Endometrial microvascular endothelial cells (primary cell): ENCODE measurements around the gene LRP2BP. TPM values are rescaled to one million over a fixed set of nuclear protein-coding genes. Genes with fewer than 3 reads are reported as not detected.

ENCODE experiments used
- in situ Hi-C: cut with HindIII; loops from 2 replicates; pipeline ENCODE4 v1.10.0; 2017; ENCODE audit warnings: low sequenced_read_pairs, low pct_unique_long_range_greater_than_20kb; ENCODE audit errors: inconsistent ontology term
- total RNA-seq: library from RNA; depleted of rRNA; stranded (reverse); fragments of >200 nt; gene quantifications from one replicate; pipeline ENCODE4 v1.2.3, GENCODE V29; 2015; ENCODE audit errors: inconsistent ontology term

Gene LRP2BP
- 0.28 TPM for total RNA-seq

- in situ Hi-C loops: no loop called here
Measured at GRCh38 chr4:185395238-185395955, at the start of gene LRP2BP. Gene LRP2BP (minus strand): TSS chr4:185395924. CDS start chr4:185378186, 17,738 bp downstream.

DNA sequence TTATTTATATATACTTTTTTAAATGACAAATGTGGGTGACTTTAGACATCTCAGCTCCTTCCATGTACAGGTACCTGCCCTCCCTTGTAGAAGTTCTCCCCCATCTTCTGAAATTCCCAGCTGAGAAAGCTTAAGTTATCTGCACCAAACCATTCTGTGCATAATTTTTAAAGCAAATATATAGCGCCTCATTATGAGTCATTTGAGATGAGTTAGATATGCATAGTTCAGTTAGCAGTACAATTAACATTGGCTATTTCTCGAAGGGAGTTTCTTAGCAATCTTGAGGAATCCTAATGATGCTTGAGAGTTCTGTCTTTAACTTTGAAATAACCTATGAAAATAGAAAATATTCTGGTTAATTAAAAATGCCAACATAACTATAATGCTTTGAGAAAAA lies 49.5 kb upstream of the LRP2BP start:
- in situ Hi-C loops: no loop called here

DNA sequence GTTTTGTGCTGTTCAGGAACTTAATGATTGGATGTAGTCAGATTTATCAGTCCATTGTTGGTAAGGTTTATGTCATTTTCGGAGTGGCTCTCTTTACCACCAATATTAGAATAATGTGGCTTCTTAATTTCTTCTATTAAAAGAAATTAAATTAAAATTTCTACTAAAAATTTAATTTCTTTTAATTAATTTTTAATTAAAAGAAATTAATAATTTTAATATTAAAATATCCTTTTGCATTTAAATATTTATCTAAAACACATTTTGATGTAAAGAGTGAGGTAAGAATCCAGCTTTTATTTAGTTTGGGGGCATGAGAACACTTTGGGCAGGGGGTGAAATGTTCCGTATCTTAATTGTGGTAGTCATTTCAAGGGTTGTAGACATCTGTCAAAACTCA lies 45.8 kb upstream of the LRP2BP start:
- in situ Hi-C loops: no loop called here

DNA sequence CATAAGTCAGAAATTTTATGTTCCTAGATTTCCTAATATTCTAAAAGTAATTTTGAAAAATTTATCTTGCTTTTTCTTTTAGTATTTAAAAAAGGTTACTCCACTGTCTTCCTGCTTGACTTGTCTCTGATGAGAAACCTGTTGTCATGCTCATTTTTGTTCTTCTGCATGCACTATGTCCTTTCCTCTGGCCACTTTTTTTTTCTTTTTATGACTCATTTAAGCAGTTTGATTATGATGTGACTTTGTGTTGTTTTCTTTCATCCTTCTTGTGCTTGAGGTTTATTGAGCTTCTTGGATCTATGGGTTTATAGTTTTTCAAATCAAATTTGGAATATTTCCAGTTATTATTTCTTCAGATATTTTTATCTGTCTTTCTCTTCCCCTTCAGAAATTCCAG lies 42.1 kb upstream of the LRP2BP start:
- in situ Hi-C loops: no loop called here

GRCh38 chr4:185435466-185435865 lies 39.7 kb upstream of the LRP2BP start:
- in situ Hi-C loops: no loop called here

DNA sequence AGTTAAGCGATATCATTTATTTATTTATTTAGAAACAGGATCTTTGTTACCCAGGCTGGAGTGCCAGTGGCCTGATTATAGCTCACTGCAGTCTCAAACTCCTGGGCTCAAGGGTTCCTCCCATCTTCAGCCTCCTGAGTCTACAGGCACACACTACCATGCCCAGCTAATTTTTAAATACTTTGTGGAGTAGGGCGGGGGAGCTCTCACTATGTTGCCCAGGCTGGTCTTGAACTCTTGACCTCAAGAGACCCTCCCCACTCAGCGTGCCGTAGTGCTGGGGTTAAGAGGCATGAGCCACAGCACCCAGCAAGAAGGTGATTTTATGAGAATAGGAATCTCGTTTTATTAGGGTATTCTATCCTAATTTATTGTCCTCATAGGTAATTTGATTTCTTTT lies 33.9 kb upstream of the LRP2BP start:
- in situ Hi-C loops: no loop called here

DNA sequence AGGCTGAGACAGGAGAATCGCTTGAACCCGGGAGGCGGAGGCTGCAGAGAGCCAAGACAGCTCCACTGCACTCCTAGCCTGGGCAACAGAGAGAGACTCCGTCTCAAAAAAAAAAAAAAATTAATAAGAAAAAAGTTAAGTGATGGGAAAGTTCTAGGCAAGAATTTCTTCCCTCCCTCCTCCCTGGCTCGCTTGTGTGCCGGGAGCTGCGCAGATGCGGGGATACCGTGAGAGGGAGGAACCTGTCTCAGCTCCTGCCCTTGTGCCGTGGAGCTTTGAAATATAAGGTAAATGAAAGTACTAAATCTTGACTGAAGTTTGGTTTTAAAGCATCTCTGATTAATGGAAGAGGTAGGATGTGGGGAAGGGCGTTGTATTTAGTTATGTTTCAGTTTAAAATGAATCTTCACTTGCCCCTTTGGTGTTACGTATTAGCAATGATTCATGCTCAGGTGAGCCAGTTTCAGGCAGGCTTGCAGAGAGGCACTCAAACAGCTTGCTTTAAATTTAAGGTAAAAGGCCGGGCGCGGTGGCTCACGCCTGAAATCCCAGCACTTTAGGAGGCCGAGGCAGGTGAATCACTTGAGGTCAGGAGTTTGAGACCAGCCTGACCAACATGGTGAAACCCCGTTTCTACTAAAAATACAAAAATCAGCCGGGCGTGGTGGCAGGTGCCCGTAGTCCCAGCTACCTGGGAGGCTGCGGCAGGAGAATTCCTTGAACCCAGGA lies 31.4 kb upstream of the LRP2BP start:
- in situ Hi-C loops: no loop called here

- in situ Hi-C loops: no loop called here
Measured at GRCh38 chr4:185425647-185426352, 30.1 kb upstream of the LRP2BP start, which contains the start of gene UFSP2. Gene UFSP2 (minus strand): TSS chr4:185425964. CDS start chr4:185425868, 96 bp downstream.

- in situ Hi-C loops: no loop called here
Measured at GRCh38 chr4:185424905-185425646, 29.4 kb upstream of the LRP2BP start.

GRCh38 chr4:185421366-185422124 lies 25.8 kb upstream of the LRP2BP start:
- in situ Hi-C loops: no loop called here

DNA sequence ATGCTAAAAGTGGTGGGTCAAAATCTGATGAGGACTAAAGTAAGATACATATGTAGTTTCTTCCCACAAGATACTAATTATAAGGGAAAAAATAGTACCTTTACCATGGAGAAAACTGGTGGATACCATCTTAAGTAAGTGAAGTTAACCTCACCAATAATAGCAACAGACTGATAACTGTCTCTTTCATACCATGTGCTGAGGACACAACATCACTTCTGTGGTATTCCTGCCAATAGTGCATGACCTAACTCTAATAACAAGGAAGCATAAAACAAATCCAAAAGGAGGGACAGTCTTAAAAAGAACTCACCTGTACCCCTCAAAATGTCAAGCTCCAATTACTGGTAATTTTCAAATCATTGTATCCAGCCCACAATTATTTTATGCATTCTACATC lies 21.2 kb upstream of the LRP2BP start:
- in situ Hi-C loops: no loop called here

- in situ Hi-C loops: no loop called here
Measured at GRCh38 chr4:185412412-185412811, 16.7 kb upstream of the LRP2BP start.

DNA sequence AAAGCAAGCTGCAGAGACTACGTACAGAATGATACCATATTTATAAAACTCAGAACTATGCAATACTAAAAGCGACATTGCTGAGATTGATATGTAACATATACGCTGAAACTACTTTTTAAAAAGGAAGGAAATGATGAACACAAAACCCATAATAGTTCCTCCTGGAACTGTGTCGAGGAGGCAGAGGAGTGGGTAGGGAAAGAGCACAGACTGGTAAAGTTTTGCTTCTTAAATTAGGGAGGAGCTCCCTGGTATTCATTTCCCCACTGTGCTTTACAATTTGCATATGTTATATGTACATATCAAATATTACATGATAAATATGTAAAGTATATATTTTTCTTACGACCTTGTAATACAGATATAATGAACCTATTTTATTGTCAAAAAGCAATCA lies 16.1 kb upstream of the LRP2BP start:
- in situ Hi-C loops: no loop called here

- in situ Hi-C loops: no loop called here
Measured at GRCh38 chr4:185408432-185408831, 12.7 kb upstream of the LRP2BP start.

GRCh38 chr4:185405296-185405999 lies 9.7 kb upstream of the LRP2BP start:
- in situ Hi-C loops: no loop called here

DNA sequence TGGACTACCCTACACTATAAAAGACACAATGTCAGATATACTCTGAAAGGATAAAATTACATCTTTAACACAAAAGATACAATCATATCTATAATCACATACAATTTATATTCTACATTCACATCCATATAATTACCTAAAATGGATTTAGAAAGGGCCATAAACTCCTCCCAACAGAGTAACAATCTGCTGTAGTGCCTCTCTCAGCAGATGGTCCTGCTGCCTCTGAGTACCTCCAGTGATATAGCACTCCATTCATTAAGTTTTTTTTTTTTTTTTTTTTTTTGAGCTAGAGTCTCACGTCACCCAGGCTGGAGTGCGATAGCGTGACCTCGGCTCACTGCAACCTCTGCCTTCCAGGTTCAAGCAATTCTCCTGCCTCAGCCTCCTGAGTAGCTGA lies 8.3 kb upstream of the LRP2BP start:
- in situ Hi-C loops: no loop called here

GRCh38 chr4:185399466-185399865 lies 3.7 kb upstream of the LRP2BP start:
- in situ Hi-C loops: no loop called here

DNA sequence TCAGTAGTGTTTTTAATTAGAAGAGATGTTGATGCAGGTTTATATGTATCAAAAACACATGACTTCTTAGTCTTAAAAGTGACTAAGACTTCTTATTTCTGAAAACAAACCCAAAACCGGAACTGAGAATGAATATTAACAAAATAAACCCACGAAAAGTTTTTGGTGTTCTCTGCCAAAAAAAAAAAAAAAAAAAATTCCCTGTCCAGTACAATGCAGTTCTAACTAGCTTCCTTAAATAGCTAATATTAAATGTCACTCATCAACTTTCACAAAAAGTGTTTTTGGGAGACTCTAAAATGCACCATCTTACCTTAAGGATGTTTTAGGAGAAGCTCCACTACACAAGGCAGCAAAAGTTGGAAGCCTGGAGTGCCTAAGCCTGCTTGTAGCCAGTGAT lies 2.9 kb upstream of the LRP2BP start:
- in situ Hi-C loops: no loop called here
